ENCODE results near the gene RILPL2. TPM values are rescaled to one million over a fixed set of nuclear protein-coding genes. Genes with fewer than 3 reads are reported as not detected.

Gene RILPL2
- total and polyA plus RNA-seq, 2 of the 13 experiments (the other 11 are each of a cell fraction or from before 2014, with no cell fraction given), result 2.7 to 8.1 TPM

GRCh38 chr12:123472438-123472849 is 36.0 kb upstream of the RILPL2 start (continued):
- TF ChIP-seq CREM (IDR thresholded peaks at IDR 0.05) (peak; percentile 62; the same call in 1 of the 2 replicates), CREM (CRISPR knock-in tag; IDR thresholded peaks at IDR 0.05) (no peak), ATM (IDR thresholded peaks at IDR 0.05; ENCODE audit: borderline replicate concordance) (no peak), ZSCAN31 (CRISPR knock-in tag; IDR thresholded peaks at IDR 0.05; ENCODE audit: low read depth) (peak; percentile 86), ELF4 (CRISPR knock-in tag; IDR thresholded peaks at IDR 0.05; ENCODE audit: borderline replicate concordance) (no peak), ZNF10 (CRISPR knock-in tag; IDR thresholded peaks at IDR 0.05; ENCODE audit: borderline replicate concordance, low read depth) (no peak), CTCF (CRISPR knock-in tag; IDR thresholded peaks at IDR 0.05) (peak; percentile 28), ESRRA (CRISPR knock-in tag; IDR thresholded peaks at IDR 0.05; ENCODE audit: low read depth) (peak; percentile 97), RFX1 (IDR thresholded peaks at IDR 0.05) (no peak), EED (CRISPR knock-in tag; IDR thresholded peaks at IDR 0.05) (no peak), PRMT3 (CRISPR knock-in tag; IDR thresholded peaks at IDR 0.05; ENCODE audit: borderline replicate concordance, low read depth) (no peak), EEA1 (CRISPR knock-in tag; IDR thresholded peaks at IDR 0.05; ENCODE audit: borderline replicate concordance) (no peak), NFAT5 (CRISPR knock-in tag; IDR thresholded peaks at IDR 0.05) (0 out of 2 replicates have a peak, but pooled peaks have one; percentile 51), NFATC3 (CRISPR knock-in tag; IDR thresholded peaks at IDR 0.05) (no peak), NFE2L1 (CRISPR knock-in tag; IDR thresholded peaks at IDR 0.05; ENCODE audit: borderline replicate concordance) (no peak), ZNF879 (CRISPR knock-in tag; IDR thresholded peaks at IDR 0.05) (no peak), ZNF564 (CRISPR knock-in tag; IDR thresholded peaks at IDR 0.05) (no peak; the same call in 1 of the 2 replicates), ZNF761 (CRISPR knock-in tag; conservative IDR thresholded peaks at IDR 0.05) (0 out of 2 replicates have a peak, but pooled peaks have one; percentile 48), TARDBP (CRISPR knock-in tag; IDR thresholded peaks at IDR 0.05) (peak; percentile 92; the same call in 1 of the 2 replicates)

Measured in HepG2 (cell line).